NCI-H524 (cell line): ENCODE results near the gene PROCR.
"Not testable (repeated sequence)": the region's sequence is repeated elsewhere in the genome, so short reads cannot be mapped to it uniquely, and the experiment has no call there.

Source experiments
- DNase-seq, 2 experiments: peaks; one replicate each; lab custom pipeline; 2025; lab: John Stamatoyannopoulos, UW

PROCR gene

DNA sequence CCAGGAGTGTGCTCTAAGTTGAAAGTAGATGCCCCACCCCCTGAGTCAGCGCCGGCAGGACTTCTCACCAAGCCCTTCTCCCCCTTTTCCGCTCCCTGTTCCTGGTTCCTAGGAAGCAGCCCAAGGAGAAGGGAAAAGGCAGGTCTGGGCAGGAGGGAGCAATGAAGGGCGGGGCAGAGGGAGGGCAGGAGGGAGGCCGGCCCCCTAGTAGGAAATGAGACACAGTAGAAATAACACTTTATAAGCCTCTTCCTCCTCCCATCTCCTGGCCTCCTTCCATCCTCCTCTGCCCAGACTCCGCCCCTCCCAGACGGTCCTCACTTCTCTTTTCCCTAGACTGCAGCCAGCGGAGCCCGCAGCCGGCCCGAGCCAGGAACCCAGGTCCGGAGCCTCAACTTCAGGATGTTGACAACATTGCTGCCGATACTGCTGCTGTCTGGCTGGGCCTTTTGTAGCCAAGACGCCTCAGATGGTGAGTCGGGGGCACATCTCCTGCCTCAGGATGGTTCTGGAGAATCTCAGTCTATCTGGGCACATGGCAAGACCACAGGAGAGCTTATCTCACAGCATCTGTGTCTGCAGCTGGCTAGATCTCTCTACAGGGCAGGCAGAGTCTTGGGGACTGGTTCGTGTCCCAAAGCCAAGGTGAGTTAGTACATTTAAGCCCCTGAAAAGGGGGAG is at the start of gene PROCR:
PROCR (plus strand) TSS at position 320 of the 681 bp plus-strand sequence; CDS start at position 403, 83 bp downstream.
- peak; percentile 74 to 78 for DNase-seq

- no peak for DNase-seq
Measured at GRCh38 chr20:35122756-35123405, 49.0 kb upstream of the PROCR start.

DNA sequence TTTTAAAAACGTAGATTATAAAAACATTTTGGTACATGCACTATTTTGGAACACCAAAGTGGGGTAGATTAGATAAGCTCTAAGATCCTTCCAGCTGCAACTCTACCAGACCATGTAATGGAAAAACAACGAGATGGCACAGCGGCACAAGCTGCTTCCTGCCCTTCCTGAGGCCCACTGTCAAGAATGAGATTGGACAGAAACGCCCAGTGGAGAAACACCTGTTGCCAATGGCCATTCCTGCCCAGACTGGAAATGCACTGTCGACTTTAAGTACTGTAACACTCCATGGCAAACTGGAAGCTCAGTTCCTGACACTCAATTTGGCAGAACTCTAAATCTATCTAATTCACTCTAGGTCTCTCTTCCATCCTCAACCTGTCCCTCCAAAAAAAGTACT is 46.1 kb upstream of the PROCR start:
- DNase-seq = no peak

DNA sequence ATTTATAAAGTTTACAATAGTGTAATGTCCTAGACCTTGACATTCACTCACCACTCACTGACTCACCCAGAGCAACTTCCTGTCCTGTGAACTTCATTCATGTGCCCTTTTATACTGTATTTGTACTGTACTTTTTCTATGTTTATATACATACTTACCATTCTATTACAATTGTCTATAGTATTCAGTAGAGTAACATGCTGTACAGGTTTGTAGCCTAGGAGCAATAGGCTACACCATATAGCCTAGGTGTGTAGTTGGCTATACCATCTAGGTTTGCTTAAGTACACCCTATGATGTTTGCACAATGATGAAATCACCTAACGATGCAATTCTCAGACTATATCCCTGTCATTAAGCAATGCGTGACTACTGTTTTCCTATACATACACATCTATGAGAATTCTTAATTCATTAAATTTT is 42.2 kb upstream of the PROCR start:
- DNase-seq = no peak

DNA sequence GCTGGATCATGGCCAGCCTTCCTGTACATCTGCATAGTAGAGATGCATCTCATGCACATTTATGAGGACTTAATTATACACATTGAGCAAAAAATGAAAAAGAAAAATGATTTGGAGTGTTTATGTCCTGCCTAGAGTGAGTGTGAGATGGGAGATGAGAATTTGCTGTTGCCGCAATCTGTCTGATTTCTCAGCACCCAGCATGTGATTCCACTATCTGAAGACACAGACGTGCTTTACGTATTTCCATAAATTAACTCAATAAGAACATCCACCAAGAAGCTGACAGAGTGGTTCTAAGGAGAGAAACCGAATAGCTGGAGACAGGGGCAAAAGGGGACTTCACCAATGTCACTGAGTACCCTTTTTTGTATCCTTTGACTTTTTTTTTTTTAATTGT is 39.9 kb upstream of the PROCR start:
- DNase-seq = no peak

DNA sequence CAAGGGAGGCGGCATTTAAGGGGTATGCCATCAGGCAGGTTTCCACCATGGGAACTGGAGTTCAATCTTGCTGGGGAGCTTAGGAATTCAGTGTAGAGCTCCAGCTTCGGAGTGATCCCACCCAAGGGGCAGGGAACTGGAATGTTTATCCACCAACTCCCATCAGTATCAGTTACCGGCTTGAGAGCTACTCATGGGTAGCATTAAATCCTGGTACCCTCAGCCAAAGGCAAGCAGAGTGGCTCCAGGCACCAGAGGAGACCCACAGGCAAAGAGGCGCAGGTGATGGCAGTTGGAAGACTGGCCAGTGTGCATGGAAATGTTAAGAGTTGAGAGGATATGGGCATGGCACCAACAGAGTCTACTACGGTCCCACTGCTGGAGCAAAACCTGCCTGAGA is 38.8 kb upstream of the PROCR start:
- DNase-seq = no peak

- no peak for DNase-seq
Measured at GRCh38 chr20:35133735-35134134, 38.1 kb upstream of the PROCR start.

- DNase-seq = no peak
Measured at GRCh38 chr20:35134472-35134871, 37.4 kb upstream of the PROCR start.

GRCh38 chr20:35134880-35135279 is 37.0 kb upstream of the PROCR start:
- no peak for DNase-seq

DNA sequence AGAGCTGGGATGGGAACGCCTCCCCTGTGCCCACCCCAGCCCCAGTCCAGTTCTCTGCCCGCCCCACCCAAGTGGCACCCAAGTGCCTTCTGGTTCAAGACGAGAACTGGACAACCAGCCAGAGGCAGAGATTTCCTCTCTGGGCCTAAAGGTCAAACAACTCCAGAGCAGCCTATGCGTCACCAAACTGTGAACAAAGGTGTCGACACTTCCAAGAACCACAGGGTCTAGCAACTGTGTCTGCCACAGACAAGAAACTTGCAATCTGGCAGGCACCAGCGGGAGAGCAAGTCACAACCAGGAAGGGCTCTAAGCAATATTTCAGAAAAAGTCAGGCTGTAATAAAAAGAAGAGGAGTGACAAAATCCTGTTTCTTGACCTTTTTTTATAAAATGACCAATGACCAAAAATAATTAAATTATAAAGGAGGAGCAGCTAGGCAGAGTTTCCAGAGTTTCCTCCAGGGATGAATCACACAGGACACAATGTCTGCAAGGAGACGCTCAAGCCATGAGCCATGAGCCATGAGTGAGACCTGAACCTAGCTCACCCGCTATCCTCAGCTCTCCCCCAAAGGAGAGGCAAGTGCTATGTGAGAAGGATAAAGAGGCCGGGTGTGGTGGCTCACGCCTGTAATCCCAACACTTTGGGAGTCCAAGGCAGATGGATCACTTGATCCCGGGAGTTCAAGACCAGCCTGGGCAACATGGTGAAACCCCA is 35.8 kb upstream of the PROCR start:
- DNase-seq = no peak

DNA sequence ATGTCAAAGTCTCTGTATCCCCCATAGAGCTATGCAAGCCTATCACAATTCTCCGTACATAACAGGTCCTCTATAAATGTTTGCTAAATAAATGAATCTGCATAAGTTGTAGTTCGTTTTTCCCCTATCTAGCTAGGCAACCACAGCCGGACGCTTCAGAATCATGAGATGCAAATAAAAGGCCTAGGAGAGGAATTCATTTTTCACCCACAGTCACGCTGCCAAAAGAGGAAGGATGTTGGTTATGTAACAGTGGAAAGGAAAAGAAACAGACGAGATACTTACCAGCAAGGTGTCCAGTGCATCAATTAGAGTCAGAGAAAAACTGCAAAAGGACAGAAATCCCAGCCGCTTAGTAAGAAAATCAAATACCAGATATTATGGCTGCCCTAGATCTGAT is 27.2 kb upstream of the PROCR start:
- DNase-seq = no peak

GRCh38 chr20:35145141-35145564 is 26.7 kb upstream of the PROCR start:
- peak; percentile 80 to 86 for DNase-seq

- DNase-seq = peak; percentile 24 to 43
Measured at GRCh38 chr20:35146299-35146919, 25.5 kb upstream of the PROCR start.

DNA sequence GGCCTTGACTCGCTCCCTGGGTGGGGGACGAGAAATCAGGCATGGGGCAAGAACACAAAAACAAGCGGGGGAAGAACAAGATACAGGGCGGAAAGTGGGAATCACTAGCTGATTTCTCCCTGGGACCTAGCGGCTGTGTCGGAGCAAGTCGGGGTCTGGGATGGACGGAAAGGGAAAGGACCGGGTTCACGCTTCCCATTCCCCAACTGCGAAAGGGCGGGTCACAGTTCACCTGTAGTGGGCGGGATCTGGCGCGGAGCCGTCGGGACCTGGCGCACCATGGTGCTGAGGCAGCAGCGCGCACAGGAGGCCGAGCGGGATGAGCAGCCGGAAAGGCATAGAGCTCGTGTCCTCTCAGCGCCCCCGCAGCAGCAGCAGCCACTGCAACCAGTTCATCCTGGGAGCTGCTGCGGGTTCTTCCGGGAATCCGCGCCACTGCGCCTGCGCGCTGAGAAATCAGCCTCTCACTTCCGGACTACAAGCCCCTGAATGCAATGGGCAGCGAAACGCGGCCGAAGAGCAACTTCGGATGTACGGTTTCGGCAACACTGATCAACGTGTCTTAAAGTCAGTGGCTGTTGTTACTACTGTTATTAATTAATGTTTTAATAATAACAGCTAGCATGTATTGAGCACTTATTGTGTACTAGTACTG is 24.8 kb upstream of the PROCR start, which contains the start of gene EDEM2:
EDEM2 (minus strand) TSS at position 417 of the 655 bp plus-strand sequence; CDS start at position 339, 78 bp downstream.
- DNase-seq = peak; percentile 88 to 98

DNA sequence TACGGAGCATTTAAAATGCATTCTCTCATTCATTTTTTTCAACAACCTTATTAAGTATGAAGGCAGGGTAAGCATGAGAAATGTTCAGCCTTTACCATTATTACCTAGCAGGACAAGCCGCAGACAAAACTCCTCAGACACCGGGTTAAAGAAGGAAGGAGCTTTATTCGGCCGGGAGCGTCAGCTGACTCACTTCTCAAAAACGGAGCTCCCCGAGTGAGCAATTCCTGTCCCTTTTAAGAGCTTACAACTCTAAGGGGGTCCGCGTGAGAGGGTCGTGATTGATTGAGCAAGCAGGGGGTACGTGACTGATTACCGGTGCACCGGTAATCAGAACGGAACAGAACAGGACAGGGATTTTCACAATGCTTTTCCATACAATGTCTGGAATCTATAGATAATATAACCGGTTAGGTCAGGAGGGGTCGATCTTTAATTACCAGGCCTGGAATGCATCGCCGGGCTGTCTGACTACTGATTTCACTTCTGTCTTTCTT is 24.2 kb upstream of the PROCR start:
- DNase-seq = peak in 1 of 2 experiments; percentile 56

- DNase-seq = no peak
Measured at GRCh38 chr20:35150846-35151579, 20.9 kb upstream of the PROCR start.

DNA sequence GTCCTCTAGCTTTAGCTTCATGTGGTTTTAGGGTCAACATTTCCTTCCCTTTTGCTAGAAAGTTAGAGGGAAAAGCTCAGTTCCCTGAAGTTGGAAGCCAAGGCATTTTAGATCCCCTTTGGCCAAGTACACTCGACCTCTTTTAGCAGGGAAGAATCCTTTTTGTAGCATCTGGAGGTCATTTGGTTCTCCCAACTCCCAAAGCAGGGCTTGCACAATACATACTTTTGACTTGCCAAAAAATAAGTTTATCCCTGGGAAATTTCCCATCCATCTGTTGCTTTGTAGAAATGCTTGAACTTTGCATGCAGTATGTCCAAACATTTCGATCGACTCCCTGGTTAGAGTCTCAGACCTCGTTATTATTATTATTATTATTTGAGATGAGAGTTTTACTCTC is 20.1 kb upstream of the PROCR start:
- no peak for DNase-seq

DNA sequence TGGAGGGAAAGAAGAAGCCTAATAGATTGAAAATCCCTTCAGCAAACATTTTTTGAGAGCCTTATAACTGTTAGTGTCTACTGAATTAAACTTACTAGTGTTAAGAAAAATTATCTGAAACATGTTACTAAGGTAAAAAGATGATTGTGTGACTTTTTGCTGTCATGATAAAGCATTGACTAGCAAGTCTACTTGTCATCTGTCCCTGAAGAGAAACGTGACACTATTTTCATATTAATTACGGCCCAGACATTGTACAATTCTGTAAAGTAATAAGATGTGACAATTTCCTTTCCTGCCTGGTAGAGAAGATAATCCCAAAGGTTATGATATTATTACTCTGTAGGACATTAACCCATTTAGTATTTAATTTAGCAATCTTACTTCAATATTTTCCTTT is 15.9 kb upstream of the PROCR start:
- DNase-seq = no peak

- no peak for DNase-seq
Measured at GRCh38 chr20:35156978-35157377, 14.9 kb upstream of the PROCR start.

DNA sequence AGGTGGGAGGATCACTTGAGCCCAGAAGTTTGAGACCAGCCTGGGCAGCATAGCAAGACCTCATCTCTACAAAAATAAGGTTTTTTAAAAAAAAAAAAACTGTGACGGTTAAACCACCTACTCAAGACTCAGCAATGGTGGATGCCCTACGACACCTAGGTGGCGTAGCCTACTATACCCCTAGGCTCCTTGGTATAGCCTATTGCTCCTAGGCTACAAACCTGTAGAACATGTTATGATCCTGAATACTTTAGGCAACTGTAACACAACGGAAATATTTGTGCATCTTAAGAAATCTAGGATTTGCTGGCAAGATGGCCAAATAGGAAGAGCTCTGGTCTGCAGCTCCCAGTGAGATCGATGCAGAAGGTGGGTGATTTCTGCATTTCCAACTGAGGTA is 11.5 kb upstream of the PROCR start:
- not testable (repeated sequence) for DNase-seq

GRCh38 chr20:35164531-35164930 is 7.3 kb upstream of the PROCR start:
- DNase-seq = not testable (repeated sequence)
